Measurements from ENCODE around the gene UTP3. TPM values are rescaled to one million over a fixed set of nuclear protein-coding genes. Genes with fewer than 3 reads are reported as not detected.
"Not testable (repeated sequence)": the region's sequence is repeated elsewhere in the genome, so short reads cannot be mapped to it uniquely, and the experiment has no call there.

Gene UTP3
- 10 to 100 TPM in 8 of 9 donors, 1 to 10 TPM in 1; 7.3 to 22.4 (median 17.4) TPM for total RNA-seq
- polyA plus RNA-seq: 10 to 100 TPM; 10.7 to 28.9 TPM
- long read RNA-seq, donor 1, transcript UTP3-201 (1 exons, 2,073 nt): major isoform, 6 of 6 reads
- long read RNA-seq, donor 1, partial matches to known transcripts: 0 of 6 reads
- long read RNA-seq, donor 1, other reads (novel, unspliced or antisense): 0 of 6 reads
- long read RNA-seq, donor 2, transcript UTP3-201 (1 exons, 2,073 nt): major isoform, 6 of 6 reads
- long read RNA-seq, donor 2, partial matches to known transcripts: 0 of 6 reads
- long read RNA-seq, donor 2, other reads (novel, unspliced or antisense): 0 of 6 reads
- long read RNA-seq, donor 3, transcript UTP3-201 (1 exons, 2,073 nt): major isoform, 5 of 5 reads
- long read RNA-seq, donor 3, partial matches to known transcripts: 0 of 5 reads
- long read RNA-seq, donor 3, other reads (novel, unspliced or antisense): 0 of 5 reads

- 0 to 1% (median 1%) methylated on average over 55 to 70 of the region's 70 CpGs for WGBS, 4 donors
- peak; percentile 96 to 97 (median 97) for DNase-seq
- Histone ChIP-seq H3K27me3 (no peaks in the 10 kb centered on the region), H3K4me1 (peaks cover 4 to 48% (median 32%) of the 10 kb centered on the region in 12 donors), H3K4me3 (peak within 1 kb of the TSS; percentile 69 to 98 (median 90)), H3K27ac (peak within 1 kb of the TSS; percentile 84 to 97 (median 92)), H3K9me3 (no peaks in the 10 kb centered on the region), H3K36me3 (peaks cover 0 to 29% (median 10%) of the 10 kb centered on the region in 9 donors)
- ATAC-seq: peak; percentile 97 to 99 (median 98)
- intact Hi-C loops (cut with DNase I): loop anchor here in 6 of 10 donors (1.0 to 5.0 kb wide), 11 partner anchors 16 to 319 kb away; partner anchors contain the start of genes GRSF1 (in 3 of the 6), DCK (in 2 of the 6) and MOB1B (in 1 of the 6)
- peak in 1 of 2 donors; percentile 48 for TF ChIP-seq POLR2A (IDR thresholded peaks at IDR 0.05)
- TF ChIP-seq CTCF (IDR thresholded peaks at IDR 0.05): peak; percentile 95 to 100 (median 96)
Measured at GRCh38 chr4:70687821-70688794, at the start of gene UTP3. TSS of gene UTP3 (plus strand) at chr4:70688532. CDS start at chr4:70688678, 146 bp downstream.

- H3K36me3 ChIP-seq: no peaks in the 10 kb centered on the region
- TF ChIP-seq CTCF (IDR thresholded peaks at IDR 0.05): no peak
- no peak for TF ChIP-seq POLR2A (IDR thresholded peaks at IDR 0.05)
- no peak overlapping the region for H3K27ac ChIP-seq
- 82 to 90% (median 85%) methylated on average over 2 of the region's 2 CpGs for whole genome bisulfite sequencing, 4 donors
- H3K27me3 ChIP-seq: no peaks in the 10 kb centered on the region
- no peak for DNase-seq
- H3K4me3 ChIP-seq: no peak overlapping the region
- H3K4me1 ChIP-seq: peaks cover 0 to 16% (median 0%) of the 10 kb centered on the region in 12 donors
- no peaks in the 10 kb centered on the region for H3K9me3 ChIP-seq
- no peak for ATAC-seq
- intact Hi-C loops (cut with DNase I): loop anchor here in 1 of 10 donors (10.0 kb wide), 1 partner anchor 365 kb away; no protein-coding TSS in a partner anchor
Measured at GRCh38 chr4:70640192-70640591, 48.1 kb upstream of the UTP3 start.

- H3K36me3 ChIP-seq, H3K9me3 ChIP-seq, H3K4me1 ChIP-seq, DNase-seq, ATAC-seq, H3K27ac ChIP-seq, H3K27me3 ChIP-seq, H3K4me3 ChIP-seq: not testable (repeated sequence)
- intact Hi-C loops (cut with DNase I): loop anchor here in 8 of 10 donors (5.0 to 10.0 kb wide), 6 partner anchors 354 to 1064 kb away; no protein-coding TSS in a partner anchor
- 79 to 89% (median 85%) methylated on average over 4 of the region's 4 CpGs for WGBS, 4 donors
Measured at GRCh38 chr4:70650741-70651140, 37.6 kb upstream of the UTP3 start.

- 7 to 16% (median 10%) methylated on average over 4 of the region's 4 CpGs for WGBS, 4 donors
- H3K4me1 ChIP-seq: peaks cover 0 to 6% (median 0%) of the 10 kb centered on the region in 12 donors
Measured at GRCh38 chr4:70651864-70652506, 36.3 kb upstream of the UTP3 start.

More at GRCh38 chr4:70651864-70652506, 36.3 kb upstream of the UTP3 start:
- H3K36me3 ChIP-seq: no peaks in the 10 kb centered on the region
- H3K4me3 ChIP-seq: no peak overlapping the region
- intact Hi-C loops (cut with DNase I): loop anchor here in 9 of 10 donors (2.0 to 10.0 kb wide), 7 partner anchors 353 to 1063 kb away; no protein-coding TSS in a partner anchor
- no peaks in the 10 kb centered on the region for H3K9me3 ChIP-seq
- ATAC-seq: peak in 3 of 4 donors; percentile 26 to 60 (median 34)
- H3K27ac ChIP-seq: no peak overlapping the region
- peaks cover 0 to 5% (median 0%) of the 10 kb centered on the region in 9 donors for H3K27me3 ChIP-seq
- DNase-seq: no peak
- TF ChIP-seq POLR2A (IDR thresholded peaks at IDR 0.05) (no peak), CTCF (IDR thresholded peaks at IDR 0.05) (peak; percentile 37 to 65 (median 56))

Data from heart left ventricle (tissue), 16 donors.